Activated CD4-positive, alpha-beta T cell treated with anti-CD3 and anti-CD28 coated beads, Interleukin-2, Interleukin-4, amounts not matched to agents 100 ng/mL and 50 ng/mL, durations not matched to agents 16 hours and 8 hours (primary cell): ENCODE measurements around the gene PALM.
"Not testable (repeated sequence)": the region's sequence is repeated elsewhere in the genome, so short reads cannot be mapped to it uniquely, and the experiment has no call there.

Experiments used
- DNase-seq: peaks from one replicate; pipeline ENCODE4 v3.0.0-alpha.2; 2020; ENCODE audit warnings: low spot score

PALM gene

GRCh38 chr19:709196-709964 is 645 bp downstream of the PALM start:
- no peak for DNase-seq

- DNase-seq: no peak
Observed at GRCh38 chr19:709965-710571, 1.3 kb downstream of the PALM start.

GRCh38 chr19:710767-711166 is 2.0 kb downstream of the PALM start:
- DNase-seq: no peak

- DNase-seq: no peak
Observed at GRCh38 chr19:711254-711653, 2.5 kb downstream of the PALM start.

- no peak for DNase-seq
Observed at GRCh38 chr19:715347-715746, 6.6 kb downstream of the PALM start.

- DNase-seq: no peak
Observed at GRCh38 chr19:718251-718951, 9.7 kb downstream of the PALM start.

- DNase-seq: no peak
Observed at GRCh38 chr19:718991-719512, 10.3 kb downstream of the PALM start.

GRCh38 chr19:719636-720344 is 11.1 kb downstream of the PALM start:
- no peak for DNase-seq

GRCh38 chr19:720345-721160 is 11.8 kb downstream of the PALM start:
- no peak for DNase-seq

- no peak for DNase-seq
Observed at GRCh38 chr19:722553-723101, 13.9 kb downstream of the PALM start.

- DNase-seq: no peak
Observed at GRCh38 chr19:723247-723646, 14.5 kb downstream of the PALM start.

GRCh38 chr19:723714-724113 is 15.0 kb downstream of the PALM start:
- no peak for DNase-seq

- no peak for DNase-seq
Observed at GRCh38 chr19:725461-726089, 16.8 kb downstream of the PALM start.

GRCh38 chr19:726993-727956 is 18.5 kb downstream of the PALM start:
- DNase-seq: no peak

- DNase-seq: no peak
Observed at GRCh38 chr19:728011-728410, 19.3 kb downstream of the PALM start.

- DNase-seq: not testable (repeated sequence)
Observed at GRCh38 chr19:729564-729963, 20.8 kb downstream of the PALM start.

- no peak for DNase-seq
Observed at GRCh38 chr19:729965-730668, 21.4 kb downstream of the PALM start.

- DNase-seq: no peak
Observed at GRCh38 chr19:731000-731399, 22.3 kb downstream of the PALM start.
